Keratinocyte (primary cell): Measurements from ENCODE around the gene TACC2.

Experiments used
- CTCF ChIP-seq, 3 experiments: IDR thresholded peaks in 1 of 3; conservative IDR thresholded peaks in 1 of 3; optimal IDR thresholded peaks in 1 of 3; 2 replicates in 2 of 3; 3 replicates in 1 of 3; pipeline versions ENCODE3 to v1.5.1; 2011; ENCODE audit warnings: low read length in 3 of 3, mild to moderate bottlenecking in 3 of 3, moderate library complexity in 2 of 3, control low read depth in 1 of 3, inconsistent platforms in 1 of 3; ENCODE audit not compliant: insufficient read depth in 2 of 3; ENCODE audit errors: extremely low read depth in 1 of 3
- EZH2 ChIP-seq: IDR thresholded peaks from one replicate; pipeline ENCODE4 v1.6.1; 2012; ENCODE audit warnings: inconsistent platforms, mild to moderate bottlenecking, low read length, moderate library complexity

GRCh38 chr10:122132331-122132755 is 143.4 kb downstream of the TACC2 start:
- TF ChIP-seq EZH2, result no peak
- no peak for TF ChIP-seq CTCF (optimal IDR thresholded peaks at IDR 0.05 in 1 of 3, IDR thresholded peaks at IDR 0.05 in 1 of 3, conservative IDR thresholded peaks at IDR 0.05 in 1 of 3; ENCODE audit: extremely low read depth in 1 of 3, insufficient read depth in 2 of 3, low read length in 3 of 3)
